Airway epithelial cell (primary cell): ENCODE results near the gene FANCM. TPM values are rescaled to one million over a fixed set of nuclear protein-coding genes. Genes with fewer than 3 reads are reported as not detected.

Experiments
- total RNA-seq: library from RNA; depleted of rRNA; stranded (reverse); fragments of >200 nt; gene quantifications from 2 replicates; pipeline ENCODE4 v1.2.3, GENCODE V29; 2015

The FANCM gene, protein sequence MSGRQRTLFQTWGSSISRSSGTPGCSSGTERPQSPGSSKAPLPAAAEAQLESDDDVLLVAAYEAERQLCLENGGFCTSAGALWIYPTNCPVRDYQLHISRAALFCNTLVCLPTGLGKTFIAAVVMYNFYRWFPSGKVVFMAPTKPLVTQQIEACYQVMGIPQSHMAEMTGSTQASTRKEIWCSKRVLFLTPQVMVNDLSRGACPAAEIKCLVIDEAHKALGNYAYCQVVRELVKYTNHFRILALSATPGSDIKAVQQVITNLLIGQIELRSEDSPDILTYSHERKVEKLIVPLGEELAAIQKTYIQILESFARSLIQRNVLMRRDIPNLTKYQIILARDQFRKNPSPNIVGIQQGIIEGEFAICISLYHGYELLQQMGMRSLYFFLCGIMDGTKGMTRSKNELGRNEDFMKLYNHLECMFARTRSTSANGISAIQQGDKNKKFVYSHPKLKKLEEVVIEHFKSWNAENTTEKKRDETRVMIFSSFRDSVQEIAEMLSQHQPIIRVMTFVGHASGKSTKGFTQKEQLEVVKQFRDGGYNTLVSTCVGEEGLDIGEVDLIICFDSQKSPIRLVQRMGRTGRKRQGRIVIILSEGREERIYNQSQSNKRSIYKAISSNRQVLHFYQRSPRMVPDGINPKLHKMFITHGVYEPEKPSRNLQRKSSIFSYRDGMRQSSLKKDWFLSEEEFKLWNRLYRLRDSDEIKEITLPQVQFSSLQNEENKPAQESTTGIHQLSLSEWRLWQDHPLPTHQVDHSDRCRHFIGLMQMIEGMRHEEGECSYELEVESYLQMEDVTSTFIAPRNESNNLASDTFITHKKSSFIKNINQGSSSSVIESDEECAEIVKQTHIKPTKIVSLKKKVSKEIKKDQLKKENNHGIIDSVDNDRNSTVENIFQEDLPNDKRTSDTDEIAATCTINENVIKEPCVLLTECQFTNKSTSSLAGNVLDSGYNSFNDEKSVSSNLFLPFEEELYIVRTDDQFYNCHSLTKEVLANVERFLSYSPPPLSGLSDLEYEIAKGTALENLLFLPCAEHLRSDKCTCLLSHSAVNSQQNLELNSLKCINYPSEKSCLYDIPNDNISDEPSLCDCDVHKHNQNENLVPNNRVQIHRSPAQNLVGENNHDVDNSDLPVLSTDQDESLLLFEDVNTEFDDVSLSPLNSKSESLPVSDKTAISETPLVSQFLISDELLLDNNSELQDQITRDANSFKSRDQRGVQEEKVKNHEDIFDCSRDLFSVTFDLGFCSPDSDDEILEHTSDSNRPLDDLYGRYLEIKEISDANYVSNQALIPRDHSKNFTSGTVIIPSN (N-terminal part only)
- total RNA-seq = 4.7 and 5.7 TPM in 2 replicates

GRCh38 chr14:45135659-45136395 lies at the start of gene FANCM:
TSS of gene FANCM (plus strand) at chr14:45135930. CDS start at chr14:45136032, 102 bp downstream.

DNA sequence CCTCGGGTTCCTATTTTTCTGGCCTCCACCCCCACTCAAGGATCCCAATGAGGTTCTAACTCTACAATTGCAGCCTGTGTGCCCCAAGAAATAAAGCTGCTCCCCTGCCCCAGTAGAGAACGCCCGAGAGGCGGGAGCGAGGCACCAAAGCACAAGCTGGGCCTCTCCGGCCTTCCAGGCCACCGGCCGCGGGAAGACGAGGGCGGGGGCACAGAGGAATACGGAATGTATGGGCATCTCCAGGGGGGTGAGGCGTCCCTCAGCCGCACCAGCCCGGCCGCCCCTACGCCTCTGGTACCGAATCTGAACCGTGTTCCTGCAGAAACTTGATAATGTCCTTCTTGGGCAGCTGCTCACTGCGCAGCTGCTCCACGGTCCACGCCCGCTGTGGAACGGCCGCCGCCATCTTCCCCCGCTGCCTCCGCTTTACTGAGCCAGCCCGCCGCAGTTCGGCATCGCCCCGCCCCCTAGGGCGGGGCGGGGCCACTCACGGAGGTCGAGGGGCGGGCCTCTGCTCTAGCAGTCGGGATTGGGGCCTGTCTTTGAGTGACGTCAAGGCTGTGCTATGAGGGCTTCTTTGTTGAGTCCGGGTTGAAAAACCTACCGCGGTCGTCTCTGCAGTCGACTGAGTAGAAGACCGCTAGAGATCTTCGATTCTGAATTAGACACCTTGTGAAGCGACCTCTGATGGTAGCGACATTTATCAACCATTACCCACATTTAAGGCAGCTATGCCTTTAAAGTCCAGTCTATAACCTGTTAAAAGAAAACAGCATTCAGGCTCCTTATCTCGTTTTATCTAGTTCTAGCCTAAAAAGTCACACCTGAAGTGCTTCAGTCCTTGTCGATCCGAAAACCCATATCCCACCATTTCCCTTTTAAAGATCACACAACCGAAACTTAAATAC lies 1.4 kb upstream of the FANCM start, which contains the start of gene FKBP3:
FKBP3 (minus strand) TSS at position 431 of the 908 bp plus-strand sequence; CDS start at position 406, 25 bp downstream.

Other genes starting within 250 kb of the FANCM start
- 5.9 and 6.3 TPM in 2 replicates for gene KLHL28, start 174.0 kb upstream of the FANCM start, total RNA-seq
- gene TOGARAM1, start 173.7 kb upstream of the FANCM start, total RNA-seq = 5.9 and 6.7 TPM in 2 replicates
- gene PRPF39, start 51.8 kb upstream of the FANCM start, total RNA-seq = 15.0 and 16.1 TPM in 2 replicates
- 28.7 and 46.9 TPM in 2 replicates for gene FKBP3, start 1.4 kb upstream of the FANCM start, total RNA-seq
- gene MIS18BP1, start 117.3 kb downstream of the FANCM start, total RNA-seq = 16.9 and 32.0 TPM in 2 replicates